Hypothalamus (tissue), 51 donors: ENCODE measurements around the gene HAGHL.

Experiments used
- DNase-seq, 51 donors: peaks; one replicate each; lab custom pipeline; 2025; lab: John Stamatoyannopoulos, UW

Gene HAGHL

GRCh38 chr16:705431-706188 lies 21.3 kb upstream of the HAGHL start, which contains the start of gene FBXL16:
TSS of gene FBXL16 (minus strand) at chr16:705801. CDS start at chr16:697405, 8,396 bp downstream.
- peak in 38 of 51 donors; percentile 9 to 82 (median 48) for DNase-seq

GRCh38 chr16:706189-707061 lies 20.5 kb upstream of the HAGHL start:
- peak in 1 of 51 donors; percentile 65 for DNase-seq

- no peak for DNase-seq
These were observed 19.8 kb upstream of the HAGHL start for GRCh38 chr16:707062-707538.

- DNase-seq = no peak
These were observed 18.9 kb upstream of the HAGHL start for GRCh38 chr16:708019-708418.

- DNase-seq = no peak
These were observed 17.9 kb upstream of the HAGHL start for GRCh38 chr16:708959-709358.

- DNase-seq = peak in 47 of 51 donors; percentile 16 to 93 (median 79)
These were observed 17.1 kb upstream of the HAGHL start for GRCh38 chr16:709566-710499.

DNA sequence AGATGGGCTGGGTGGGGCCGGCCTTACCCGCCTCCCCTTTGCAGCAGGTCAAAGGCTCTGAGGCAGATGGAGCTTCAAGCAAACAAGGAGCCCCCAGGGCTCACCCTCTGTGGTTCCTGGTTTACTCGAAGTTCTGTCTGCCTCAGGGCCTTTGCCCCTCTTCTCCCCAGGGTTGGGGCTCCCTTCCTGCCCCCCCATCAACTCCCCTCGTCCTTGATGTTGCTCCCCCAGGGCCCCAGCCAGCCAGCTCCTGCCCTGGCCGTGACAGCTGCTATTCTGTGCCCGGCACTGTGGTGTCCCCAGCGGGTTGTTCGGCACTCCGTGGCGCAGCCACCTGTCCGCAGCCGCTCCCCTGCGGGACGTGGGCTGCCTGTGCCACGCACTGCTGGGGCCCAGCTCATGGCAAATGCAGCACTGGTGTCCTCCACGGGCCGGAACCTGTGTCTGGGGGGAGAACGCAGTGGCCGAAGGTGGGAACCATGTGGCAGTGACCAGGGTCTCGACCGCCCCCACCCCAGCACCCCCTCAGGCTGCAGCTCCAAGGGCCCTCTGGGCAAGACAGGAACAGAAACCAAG lies 16.3 kb upstream of the HAGHL start:
- peak in 1 of 51 donors; percentile 18 for DNase-seq

DNA sequence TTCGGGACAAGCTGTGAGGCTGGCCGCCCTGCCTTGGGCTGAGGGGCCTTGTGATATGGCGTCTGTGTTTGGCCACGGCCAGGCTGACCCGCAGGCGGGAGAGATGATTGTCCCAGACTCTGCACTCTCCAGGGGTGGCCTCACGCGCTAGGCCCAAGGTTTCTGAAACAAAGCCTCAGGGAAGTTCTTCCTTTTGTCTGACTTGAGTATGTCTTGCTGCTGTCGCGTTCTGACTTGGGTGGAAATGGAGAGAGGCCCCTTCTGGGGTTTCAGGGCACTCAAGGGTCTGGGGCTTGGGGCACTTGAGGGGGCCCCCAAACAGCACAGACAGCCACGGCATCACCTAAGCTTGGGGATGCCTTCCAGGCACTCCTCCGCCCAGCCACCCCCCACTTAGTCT lies 15.8 kb upstream of the HAGHL start:
- DNase-seq = no peak

GRCh38 chr16:711548-712320 lies 15.2 kb upstream of the HAGHL start:
- peak in 48 of 51 donors; percentile 19 to 87 (median 60) for DNase-seq

- peak in 3 of 51 donors; percentile 8 to 33 (median 29) for DNase-seq
These were observed 14.1 kb upstream of the HAGHL start for GRCh38 chr16:712740-713250.

GRCh38 chr16:714079-714478 lies 12.8 kb upstream of the HAGHL start:
- no peak for DNase-seq

GRCh38 chr16:714558-715476 lies 12.1 kb upstream of the HAGHL start, which contains the start of gene METRN:
TSS of gene METRN (plus strand) at chr16:715118. CDS start at chr16:715290, 172 bp downstream.
- DNase-seq = peak in 50 of 51 donors; percentile 41 to 96 (median 85)

GRCh38 chr16:715477-716199 lies 11.3 kb upstream of the HAGHL start:
- peak in 10 of 51 donors; percentile 32 to 68 (median 54) for DNase-seq

GRCh38 chr16:716200-716568 lies 10.7 kb upstream of the HAGHL start:
- DNase-seq = peak; percentile 35 to 96 (median 85)

GRCh38 chr16:716768-717325 lies 10.1 kb upstream of the HAGHL start:
- DNase-seq = no peak

DNA sequence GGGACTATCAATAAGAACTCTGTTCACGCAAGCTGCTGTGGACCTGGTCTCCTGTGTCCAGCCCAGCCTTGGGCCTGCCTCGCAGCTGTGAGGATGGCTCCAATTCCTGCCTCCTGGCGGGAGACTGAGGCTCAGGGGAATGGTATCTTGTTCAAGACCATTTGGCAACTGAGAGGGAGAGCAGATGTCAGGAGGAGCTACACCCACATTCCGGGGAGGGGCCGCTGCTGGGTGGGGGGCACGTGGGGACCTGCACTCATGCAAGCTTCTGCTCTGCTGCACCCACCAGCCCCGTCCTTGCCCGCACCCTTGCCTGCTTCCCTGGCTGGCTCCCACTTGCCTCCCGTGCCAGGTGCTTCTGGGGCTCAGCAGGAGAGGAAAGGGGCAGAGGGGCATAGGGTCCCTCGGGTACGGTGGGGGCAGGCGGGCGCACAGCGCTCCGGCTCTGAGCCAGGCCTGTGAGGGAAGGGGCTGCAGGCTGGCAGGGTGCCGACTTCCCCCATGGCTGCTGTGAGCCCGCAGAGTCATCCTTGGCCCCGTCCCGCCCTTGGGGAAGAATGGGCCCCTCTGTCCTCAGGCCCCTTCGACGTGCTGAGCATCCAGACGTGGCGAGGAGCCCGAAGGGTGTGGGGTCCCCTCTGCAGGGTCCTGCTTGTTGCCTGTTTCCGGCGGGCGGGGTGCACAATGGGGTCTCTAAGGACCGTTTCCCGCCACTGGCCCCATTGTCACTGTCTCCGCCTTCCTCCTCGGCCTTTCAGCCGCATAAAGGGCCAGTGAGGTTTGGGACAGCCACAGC lies 9.3 kb upstream of the HAGHL start:
- peak in 14 of 51 donors; percentile 13 to 49 (median 27) for DNase-seq
